A549 (cell line): ENCODE measurements around the gene GRK3. TPM values are rescaled to one million over a fixed set of nuclear protein-coding genes. Genes with fewer than 3 reads are reported as not detected.

Experiments
- ATAC-seq, 2 experiments: fragments of 200-7000 bp in 1 of 2; fragments of >200 bp in 1 of 2; cut with Nextera tagmentation in 1 of 2; cut with Tn5 transposase in 1 of 2; 3 replicates each; pipeline versions ENCODE4 v1.8.0 to v1.9.1; 2018 to 2020; ENCODE audit warnings: mild to moderate bottlenecking in 1 of 2, moderate library complexity in 1 of 2
- CTCF ChIA-PET: fragments of 300-600 bp; sonication (Branson Sonifier 250); formaldehyde crosslinking; extraction: SDS; loops from one replicate; lab custom pipeline; 2021; ENCODE audit warnings: antibody characterized with exemption, inconsistent platforms; lab: Yijun Ruan, JAX
- POLR2A ChIA-PET: fragments of 350-600 bp; formaldehyde crosslinking; extraction: SDS; loops from one replicate; lab custom pipeline; 2021; ENCODE audit warnings: antibody characterized with exemption, inconsistent platforms; lab: Yijun Ruan, JAX
- DNase-seq, 2 experiments: peaks; one replicate each; pipeline versions ENCODE4 v3.0.0 to v3.0.0-alpha.2; 2011 to 2016; ENCODE audit warnings: low read depth in 1 of 2, low spot score in 1 of 2
- FAIRE-seq: peaks from 2 replicates; lab custom pipeline; 2011; peaks lifted over from hg19 to GRCh38; lab: Jason Lieb, UNC
- H3K27ac ChIP-seq, 2 experiments: fragments of >200 bp; sonication (Bioruptor Twin); formaldehyde crosslinking; 3 replicates each; pipeline ENCODE4 v1.5.1; 2016 to 2017
- H3K4me1 ChIP-seq: fragments of >200 bp; sonication (Bioruptor Twin); formaldehyde crosslinking; 3 replicates; pipeline ENCODE4 v1.6.1; 2016
- H3K4me2 ChIP-seq: fragments of >200 bp; sonication (Bioruptor Twin); formaldehyde crosslinking; 3 replicates; pipeline ENCODE4 v1.6.1; 2016
- H3K4me3 ChIP-seq: fragments of >200 bp; sonication (Bioruptor Twin); formaldehyde crosslinking; 3 replicates; pipeline ENCODE4 v1.5.1; 2016
- H3K9me3 ChIP-seq: fragments of >200 bp; sonication (Bioruptor Twin); formaldehyde crosslinking; 3 replicates; pipeline ENCODE4 v1.6.1; 2016
- CEBPB ChIP-seq, 2 experiments: fragments of >200 bp in 1 of 2; sonication (Bioruptor Twin) in 1 of 2; formaldehyde crosslinking in 1 of 2; IDR thresholded peaks; 2 replicates each; pipeline ENCODE4 v1.6.1; 2012 to 2016
- EHF ChIP-seq: fragments of 250-450 bp; sonication (Bioruptor Pico); IDR thresholded peaks from 2 replicates; pipeline ENCODE4 v1.5.0; 2020; ENCODE audit warnings: mild to moderate bottlenecking
- EP300 ChIP-seq, 2 experiments: fragments of >200 bp; sonication (Bioruptor Twin); formaldehyde crosslinking; IDR thresholded peaks; 2 replicates in 1 of 2; 3 replicates in 1 of 2; pipeline ENCODE4 v1.6.1; 2016 to 2017
- FOSL2 ChIP-seq, 2 experiments: fragments of 450-650 bp in 1 of 2; fragments of >200 bp in 1 of 2; sonication (Bioruptor Twin) in 1 of 2; formaldehyde crosslinking; IDR thresholded peaks; 2 replicates each; pipeline versions ENCODE4 v1.5.0 to v1.6.1; 2016 to 2020; ENCODE audit warnings: mild to moderate bottlenecking in 1 of 2, moderate library complexity in 1 of 2
- HEYL ChIP-seq: fragments of 250-450 bp; sonication (Bioruptor Pico); IDR thresholded peaks from 2 replicates; pipeline ENCODE4 v1.8.0; 2021; ENCODE audit warnings: mild to moderate bottlenecking, moderate library complexity
- JUNB ChIP-seq: fragments of >200 bp; sonication (Bioruptor Twin); formaldehyde crosslinking; IDR thresholded peaks from 2 replicates; pipeline ENCODE4 v1.6.1; 2016
- KDM1A ChIP-seq: fragments of 200-600 bp; sonication (generic); IDR thresholded peaks from 2 replicates; pipeline ENCODE4 v1.6.1; 2016; ENCODE audit warnings: low read depth, mild to moderate bottlenecking
- POLR2AphosphoS2 ChIP-seq: conservative IDR thresholded peaks from 2 replicates; pipeline ENCODE4 v1.6.1; 2012; ENCODE audit warnings: low read length, improper control_type of control experiment, inconsistent platforms
- RFX5 ChIP-seq: fragments of 450-650 bp; IDR thresholded peaks from 2 replicates; pipeline ENCODE4 v1.7.1; 2014; ENCODE audit warnings: antibody characterized with exemption, mild to moderate bottlenecking, moderate library complexity
- SMC3 ChIP-seq: fragments of >200 bp; sonication (Bioruptor Twin); formaldehyde crosslinking; IDR thresholded peaks from 3 replicates; pipeline ENCODE4 v1.6.1; 2018; ENCODE audit warnings: inconsistent platforms
- TP53 ChIP-seq: fragments of 250-450 bp; sonication (Bioruptor Pico); IDR thresholded peaks from 2 replicates; pipeline ENCODE4 v1.5.0; 2021; ENCODE audit warnings: mild to moderate bottlenecking, moderate library complexity
- ZC3H11A ChIP-seq: fragments of 450-650 bp; IDR thresholded peaks from 2 replicates; pipeline ENCODE4 v1.6.1; 2014; ENCODE audit warnings: antibody characterized with exemption, mild to moderate bottlenecking
- ZSCAN20 ChIP-seq: fragments of 250-450 bp; sonication (Bioruptor Pico); IDR thresholded peaks from 2 replicates; pipeline ENCODE4 v1.8.0; 2022; ENCODE audit warnings: mild to moderate bottlenecking, moderate library complexity
- WGBS: methylation state at CpG from one replicate; pipeline ENCODE4 v1.1.6; 2017; ENCODE audit errors: missing lambda C conversion rate; 5-methylcytosine and 5-hydroxymethylcytosine counted together
- polyA plus RNA-seq, 4 experiments: library from polyadenylated mRNA; depleted of rRNA in 3 of 4; stranded (reverse); fragments of >200 nt; fragmentation: RNase III in 1 of 4; extraction: RNeasy Plus Mini Kit Qiagen cat#74134 plus additional on column Dnase treatment in 1 of 4; gene quantifications; 2 replicates in 3 of 4; 3 replicates in 1 of 4; pipeline ENCODE4 v1.2.3, GENCODE V29; 2011 to 2017
- TF ChIP-seq, protein P1 (sequence below): fragments of >200 bp; sonication (Bioruptor Twin); formaldehyde crosslinking; IDR thresholded peaks from 3 replicates; pipeline ENCODE4 v1.5.1; 2016
- TF ChIP-seq, protein P2 (sequence below): IDR thresholded peaks from 2 replicates; pipeline ENCODE4 v1.6.1; 2012; ENCODE audit warnings: low read depth, borderline replicate concordance
- TF ChIP-seq, protein P3 (sequence below): fragments of 250-450 bp; sonication (Bioruptor Pico); IDR thresholded peaks from 2 replicates; pipeline ENCODE4 v1.5.0; 2021; ENCODE audit warnings: mild to moderate bottlenecking, moderate library complexity, borderline replicate concordance
- TF ChIP-seq, protein P4 (sequence below): fragments of >200 bp; sonication (Bioruptor Twin); formaldehyde crosslinking; IDR thresholded peaks from 3 replicates; pipeline ENCODE4 v1.6.1; 2016
- TF ChIP-seq, protein P5 (sequence below): fragments of >200 bp; sonication (Bioruptor Twin); formaldehyde crosslinking; IDR thresholded peaks from 2 replicates; pipeline ENCODE4 v1.6.1; 2016
- TF ChIP-seq, protein P6 (sequence below): fragments of 200-600 bp; sonication (generic); IDR thresholded peaks from 2 replicates; pipeline ENCODE4 v1.6.1; 2016; ENCODE audit warnings: antibody characterized with exemption, mild to moderate bottlenecking, moderate library complexity

GRK3 gene
- polyA plus RNA-seq, 2 of the 4 experiments (the other 2 are of a cell fraction), result 3.9 to 6.5 TPM

DNA sequence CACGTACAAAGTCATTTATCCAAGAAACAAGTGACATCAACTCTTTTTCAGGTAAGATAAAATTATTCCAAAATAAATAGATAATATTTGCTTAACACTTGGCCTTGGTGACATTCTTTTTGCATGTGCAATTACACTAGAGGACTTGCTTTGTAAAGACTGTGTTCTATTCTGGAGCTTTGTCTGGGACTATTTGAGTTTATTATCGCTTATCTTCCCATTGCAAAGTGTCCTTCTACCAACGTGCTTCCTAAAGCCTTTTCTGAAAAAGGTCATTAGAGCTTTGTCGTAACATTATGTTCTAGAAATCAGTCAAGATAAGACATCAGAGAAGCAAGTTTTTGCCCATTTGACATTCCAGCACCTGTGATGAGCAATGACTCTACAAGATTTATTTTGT, 99.2 kb downstream of the GRK3 start (continued):
- TF ChIP-seq ZSCAN20 (CRISPR knock-in tag) (no peak), RFX5 (no peak)

DNA sequence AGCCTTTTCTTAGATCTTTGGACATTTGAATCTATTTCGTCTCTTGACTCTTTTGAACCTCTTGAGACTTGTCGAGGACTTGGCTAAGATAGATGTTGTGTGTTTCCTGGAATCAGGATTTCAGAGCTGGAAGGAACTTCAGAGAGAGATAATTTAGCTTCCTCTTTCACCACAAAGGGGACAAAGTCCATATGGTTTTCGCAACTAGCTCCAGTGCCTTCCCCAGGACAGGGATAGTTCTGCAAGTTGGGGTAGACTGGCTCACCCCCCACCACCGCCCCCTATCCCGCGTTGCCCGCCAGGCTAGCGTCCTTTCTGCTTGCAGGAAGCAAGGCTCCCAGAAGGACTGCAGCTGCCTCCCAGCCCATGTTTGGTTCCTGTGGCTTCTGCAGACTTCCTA, 101.8 kb downstream of the GRK3 start:
- ChIA-PET POLR2A (no interaction called here), CTCF (interaction anchor here (1.0 to 1.6 kb wide), 3 partner anchors 10 to 107 kb away, joined by 3 to 4 read pairs (median 3); no protein-coding TSS in a partner anchor)
- TF ChIP-seq EHF (CRISPR knock-in tag) (no peak), CEBPB (IDR thresholded peaks at IDR 0.05) (peak in 1 of 2 experiments; percentile 20; a peak in 1 of 4 replicates)
- H3K4me1 ChIP-seq, result peaks cover 38% of the 10 kb centered on the region
- peak overlapping the region in 1 of 2 experiments; percentile 69; a peak in 3 of 6 replicates for H3K27ac ChIP-seq
- peak in 1 of 2 experiments; percentile 19 for DNase-seq
- H3K9me3 ChIP-seq, result no peaks in the 10 kb centered on the region
- no peak for ATAC-seq
- FAIRE-seq, result no peak
- WGBS, result 68% methylated on average over 8 of the region's 8 CpGs
- no peak overlapping the region for H3K4me3 ChIP-seq
- peak overlapping the region; percentile 61 for H3K4me2 ChIP-seq

DNA sequence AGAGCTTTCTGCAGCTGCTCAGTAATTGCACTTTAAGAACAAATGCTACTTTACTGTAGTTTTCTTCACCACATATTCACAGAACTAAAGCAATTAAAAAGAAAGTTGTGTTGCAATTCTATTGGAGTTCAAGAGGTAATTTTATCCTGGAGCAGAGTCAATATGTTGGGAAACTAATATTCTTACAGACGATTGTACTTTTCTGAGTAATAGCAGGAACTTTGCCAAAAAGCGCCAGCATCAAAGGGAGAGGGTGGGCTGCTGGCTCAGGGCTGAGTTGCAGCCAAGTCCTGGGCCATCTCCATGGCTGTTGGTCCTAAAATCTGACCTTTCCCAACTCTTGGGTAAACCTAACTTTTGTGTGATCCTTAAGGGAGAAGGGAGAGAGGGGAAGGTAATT, 104.0 kb downstream of the GRK3 start:
- Histone ChIP-seq H3K27ac (peak overlapping the region in 1 of 2 experiments; percentile 56; a peak in 3 of 6 replicates), H3K4me1 (peaks cover 38% of the 10 kb centered on the region), H3K9me3 (no peaks in the 10 kb centered on the region), H3K4me2 (peak overlapping the region; percentile 12; the same call in 2 of the 3 replicates), H3K4me3 (no peak overlapping the region)
- 17% methylated on average over 2 of the region's 2 CpGs for WGBS
- ATAC-seq (no peak), FAIRE-seq (no peak), DNase-seq (peak in 1 of 2 experiments; percentile 11)
- peak in 1 of 2 experiments; percentile 50; a peak in 1 of 5 replicates for TF ChIP-seq EP300 (IDR thresholded peaks at IDR 0.05)
- TF ChIP-seq, protein P1, sequence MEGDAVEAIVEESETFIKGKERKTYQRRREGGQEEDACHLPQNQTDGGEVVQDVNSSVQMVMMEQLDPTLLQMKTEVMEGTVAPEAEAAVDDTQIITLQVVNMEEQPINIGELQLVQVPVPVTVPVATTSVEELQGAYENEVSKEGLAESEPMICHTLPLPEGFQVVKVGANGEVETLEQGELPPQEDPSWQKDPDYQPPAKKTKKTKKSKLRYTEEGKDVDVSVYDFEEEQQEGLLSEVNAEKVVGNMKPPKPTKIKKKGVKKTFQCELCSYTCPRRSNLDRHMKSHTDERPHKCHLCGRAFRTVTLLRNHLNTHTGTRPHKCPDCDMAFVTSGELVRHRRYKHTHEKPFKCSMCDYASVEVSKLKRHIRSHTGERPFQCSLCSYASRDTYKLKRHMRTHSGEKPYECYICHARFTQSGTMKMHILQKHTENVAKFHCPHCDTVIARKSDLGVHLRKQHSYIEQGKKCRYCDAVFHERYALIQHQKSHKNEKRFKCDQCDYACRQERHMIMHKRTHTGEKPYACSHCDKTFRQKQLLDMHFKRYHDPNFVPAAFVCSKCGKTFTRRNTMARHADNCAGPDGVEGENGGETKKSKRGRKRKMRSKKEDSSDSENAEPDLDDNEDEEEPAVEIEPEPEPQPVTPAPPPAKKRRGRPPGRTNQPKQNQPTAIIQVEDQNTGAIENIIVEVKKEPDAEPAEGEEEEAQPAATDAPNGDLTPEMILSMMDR, result no peak
- TF ChIP-seq HEYL (CRISPR knock-in tag), result no peak
- no peak for TF ChIP-seq ZC3H11A
- no peak for TF ChIP-seq EHF (CRISPR knock-in tag)
- no peak for TF ChIP-seq SMC3
- TF ChIP-seq TP53 (CRISPR knock-in tag), result no peak
- TF ChIP-seq JUNB, result peak; percentile 25; the same call in 1 of the 2 replicates
- TF ChIP-seq CEBPB (IDR thresholded peaks at IDR 0.05), result peak in 1 of 2 experiments; percentile 61; a peak in 1 of 4 replicates
- ChIA-PET POLR2A (no interaction called here), CTCF (no interaction called here)

DNA sequence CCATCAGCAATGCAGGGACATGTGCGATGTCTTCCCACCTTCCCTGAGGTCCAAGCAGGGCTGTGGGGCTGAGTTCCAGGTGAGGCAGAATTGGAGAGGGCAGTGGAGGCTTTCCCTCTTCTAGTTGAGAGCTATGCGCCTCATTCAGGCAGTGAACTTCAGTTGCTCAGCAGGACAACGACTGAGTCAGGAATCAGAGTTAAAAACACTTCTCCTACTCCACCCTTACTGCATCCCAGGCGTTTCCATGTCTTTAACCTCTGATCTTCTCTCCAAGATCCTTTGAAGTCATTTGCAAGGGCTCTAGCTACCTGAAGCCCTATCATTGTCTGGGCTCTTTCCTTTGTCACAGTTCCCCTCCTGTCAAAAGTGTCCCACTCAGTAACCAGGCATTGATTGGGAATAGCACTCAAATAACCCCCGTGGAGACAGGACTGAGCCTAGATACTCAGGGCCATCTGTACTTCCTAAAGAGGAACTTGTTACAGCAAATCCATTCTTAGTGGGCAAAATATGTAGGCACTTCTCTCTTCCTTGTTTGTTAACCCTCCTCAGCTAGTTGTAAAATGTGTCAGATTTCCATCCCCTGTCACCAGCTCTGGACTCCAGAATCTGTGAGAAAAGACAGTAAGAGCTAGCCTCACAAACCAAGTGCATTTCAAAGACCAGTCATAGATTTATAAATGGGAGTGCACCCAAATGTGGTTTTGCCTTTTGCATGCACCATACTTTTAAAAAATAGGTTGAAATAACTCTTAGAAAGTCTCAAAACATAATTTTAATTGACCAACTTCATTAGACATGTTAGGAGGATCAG, 105.0 kb downstream of the GRK3 start:
- peak overlapping the region in 1 of 2 experiments; percentile 49; a peak in 3 of 6 replicates for H3K27ac ChIP-seq
- ChIA-PET CTCF (no interaction called here), POLR2A (no interaction called here)
- DNase-seq (no peak), FAIRE-seq (no peak), ATAC-seq (no peak)
- no peaks in the 10 kb centered on the region for H3K9me3 ChIP-seq
- H3K4me1 ChIP-seq, result peaks cover 38% of the 10 kb centered on the region
- H3K4me2 ChIP-seq, result 0 out of 3 replicates have a peak overlapping the region, but pooled peaks have one; percentile 12
- H3K4me3 ChIP-seq, result no peak overlapping the region
- WGBS, result 77% methylated on average over 5 of the region's 5 CpGs
- TF ChIP-seq, protein P2, sequence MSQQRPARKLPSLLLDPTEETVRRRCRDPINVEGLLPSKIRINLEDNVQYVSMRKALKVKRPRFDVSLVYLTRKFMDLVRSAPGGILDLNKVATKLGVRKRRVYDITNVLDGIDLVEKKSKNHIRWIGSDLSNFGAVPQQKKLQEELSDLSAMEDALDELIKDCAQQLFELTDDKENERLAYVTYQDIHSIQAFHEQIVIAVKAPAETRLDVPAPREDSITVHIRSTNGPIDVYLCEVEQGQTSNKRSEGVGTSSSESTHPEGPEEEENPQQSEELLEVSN, result no peak
- TF ChIP-seq, protein P3, sequence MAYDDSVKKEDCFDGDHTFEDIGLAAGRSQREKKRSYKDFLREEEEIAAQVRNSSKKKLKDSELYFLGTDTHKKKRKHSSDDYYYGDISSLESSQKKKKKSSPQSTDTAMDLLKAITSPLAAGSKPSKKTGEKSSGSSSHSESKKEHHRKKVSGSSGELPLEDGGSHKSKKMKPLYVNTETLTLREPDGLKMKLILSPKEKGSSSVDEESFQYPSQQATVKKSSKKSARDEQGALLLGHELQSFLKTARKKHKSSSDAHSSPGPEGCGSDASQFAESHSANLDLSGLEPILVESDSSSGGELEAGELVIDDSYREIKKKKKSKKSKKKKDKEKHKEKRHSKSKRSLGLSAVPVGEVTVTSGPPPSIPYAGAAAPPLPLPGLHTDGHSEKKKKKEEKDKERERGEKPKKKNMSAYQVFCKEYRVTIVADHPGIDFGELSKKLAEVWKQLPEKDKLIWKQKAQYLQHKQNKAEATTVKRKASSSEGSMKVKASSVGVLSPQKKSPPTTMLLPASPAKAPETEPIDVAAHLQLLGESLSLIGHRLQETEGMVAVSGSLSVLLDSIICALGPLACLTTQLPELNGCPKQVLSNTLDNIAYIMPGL (CRISPR knock-in tag), result no peak
- TF ChIP-seq, protein P4, sequence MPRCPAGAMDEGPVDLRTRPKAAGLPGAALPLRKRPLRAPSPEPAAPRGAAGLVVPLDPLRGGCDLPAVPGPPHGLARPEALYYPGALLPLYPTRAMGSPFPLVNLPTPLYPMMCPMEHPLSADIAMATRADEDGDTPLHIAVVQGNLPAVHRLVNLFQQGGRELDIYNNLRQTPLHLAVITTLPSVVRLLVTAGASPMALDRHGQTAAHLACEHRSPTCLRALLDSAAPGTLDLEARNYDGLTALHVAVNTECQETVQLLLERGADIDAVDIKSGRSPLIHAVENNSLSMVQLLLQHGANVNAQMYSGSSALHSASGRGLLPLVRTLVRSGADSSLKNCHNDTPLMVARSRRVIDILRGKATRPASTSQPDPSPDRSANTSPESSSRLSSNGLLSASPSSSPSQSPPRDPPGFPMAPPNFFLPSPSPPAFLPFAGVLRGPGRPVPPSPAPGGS, result no peak
- TF ChIP-seq, protein P5, sequence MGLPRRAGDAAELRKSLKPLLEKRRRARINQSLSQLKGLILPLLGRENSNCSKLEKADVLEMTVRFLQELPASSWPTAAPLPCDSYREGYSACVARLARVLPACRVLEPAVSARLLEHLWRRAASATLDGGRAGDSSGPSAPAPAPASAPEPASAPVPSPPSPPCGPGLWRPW, result no peak
- no peak for TF ChIP-seq POLR2AphosphoS2
- TF ChIP-seq FOSL2 (IDR thresholded peaks at IDR 0.05), result no peak
- TF ChIP-seq FOSL2 (CRISPR knock-in tag; IDR thresholded peaks at IDR 0.05), result no peak
- TF ChIP-seq, protein P6, sequence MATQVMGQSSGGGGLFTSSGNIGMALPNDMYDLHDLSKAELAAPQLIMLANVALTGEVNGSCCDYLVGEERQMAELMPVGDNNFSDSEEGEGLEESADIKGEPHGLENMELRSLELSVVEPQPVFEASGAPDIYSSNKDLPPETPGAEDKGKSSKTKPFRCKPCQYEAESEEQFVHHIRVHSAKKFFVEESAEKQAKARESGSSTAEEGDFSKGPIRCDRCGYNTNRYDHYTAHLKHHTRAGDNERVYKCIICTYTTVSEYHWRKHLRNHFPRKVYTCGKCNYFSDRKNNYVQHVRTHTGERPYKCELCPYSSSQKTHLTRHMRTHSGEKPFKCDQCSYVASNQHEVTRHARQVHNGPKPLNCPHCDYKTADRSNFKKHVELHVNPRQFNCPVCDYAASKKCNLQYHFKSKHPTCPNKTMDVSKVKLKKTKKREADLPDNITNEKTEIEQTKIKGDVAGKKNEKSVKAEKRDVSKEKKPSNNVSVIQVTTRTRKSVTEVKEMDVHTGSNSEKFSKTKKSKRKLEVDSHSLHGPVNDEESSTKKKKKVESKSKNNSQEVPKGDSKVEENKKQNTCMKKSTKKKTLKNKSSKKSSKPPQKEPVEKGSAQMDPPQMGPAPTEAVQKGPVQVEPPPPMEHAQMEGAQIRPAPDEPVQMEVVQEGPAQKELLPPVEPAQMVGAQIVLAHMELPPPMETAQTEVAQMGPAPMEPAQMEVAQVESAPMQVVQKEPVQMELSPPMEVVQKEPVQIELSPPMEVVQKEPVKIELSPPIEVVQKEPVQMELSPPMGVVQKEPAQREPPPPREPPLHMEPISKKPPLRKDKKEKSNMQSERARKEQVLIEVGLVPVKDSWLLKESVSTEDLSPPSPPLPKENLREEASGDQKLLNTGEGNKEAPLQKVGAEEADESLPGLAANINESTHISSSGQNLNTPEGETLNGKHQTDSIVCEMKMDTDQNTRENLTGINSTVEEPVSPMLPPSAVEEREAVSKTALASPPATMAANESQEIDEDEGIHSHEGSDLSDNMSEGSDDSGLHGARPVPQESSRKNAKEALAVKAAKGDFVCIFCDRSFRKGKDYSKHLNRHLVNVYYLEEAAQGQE, result no peak
- TF ChIP-seq KDM1A, result no peak
